ENCODE measurements around the gene ARHGAP4. TPM values are rescaled to one million over a fixed set of nuclear protein-coding genes. Genes with fewer than 3 reads are reported as not detected.

ARHGAP4 gene
- total RNA-seq, 4 donors from 2014 or later, result 10.9 to 26.0 (median 18.1) TPM

DNA sequence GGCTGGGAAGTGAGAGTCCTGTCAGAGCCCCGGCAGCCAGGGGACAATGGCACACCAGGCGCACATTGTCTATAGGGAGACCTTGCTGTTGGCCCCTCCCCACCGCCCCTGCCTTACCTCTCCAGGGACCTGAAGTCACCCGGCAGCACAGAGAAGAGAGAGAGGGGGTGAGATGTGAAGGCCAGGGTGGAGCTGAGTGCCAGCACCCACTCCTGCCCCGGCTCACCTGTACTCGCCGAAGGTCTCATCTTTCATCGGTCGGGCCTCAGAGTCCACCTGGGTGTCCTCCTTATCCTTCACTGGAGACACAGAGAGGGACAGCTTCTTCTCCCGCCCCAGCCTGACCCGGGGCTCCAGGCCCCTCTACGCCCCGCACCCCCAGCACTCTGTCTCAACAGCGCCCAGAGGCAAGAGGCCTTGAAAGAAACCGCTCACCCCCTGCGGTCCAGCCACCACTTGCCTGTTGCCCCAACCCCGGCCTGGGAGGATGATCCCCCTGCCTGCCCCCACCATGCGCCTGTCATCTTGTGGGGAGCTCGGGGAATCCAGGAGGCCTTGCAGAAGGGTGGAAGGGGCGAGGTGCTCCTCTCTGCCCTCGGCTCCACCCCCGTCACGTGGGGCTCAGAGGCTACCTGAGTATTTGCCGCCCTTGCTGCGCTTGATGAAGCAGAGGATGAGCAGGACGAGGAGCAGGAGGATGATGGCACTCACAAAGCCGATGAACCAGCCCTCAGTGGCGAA, 62.6 kb downstream of the ARHGAP4 start:
- Histone ChIP-seq H3K4me3 (no peak overlapping the region), H3K27me3 (no peaks in the 10 kb centered on the region), H3K4me1 (no peaks in the 10 kb centered on the region), H3K27ac (no peak overlapping the region), H3K36me3 (no peaks in the 10 kb centered on the region), H3K9me3 (no peaks in the 10 kb centered on the region)
- ATAC-seq, result no peak
- no CpG with 5 or more reads among the region's 28 CpGs for WGBS, 2 donors (ENCODE audit: low coverage in 1 of 2)
- TF ChIP-seq POLR2AphosphoS5 (IDR thresholded peaks at IDR 0.05) (no peak), POLR2A (IDR thresholded peaks at IDR 0.05) (no peak), EP300 (IDR thresholded peaks at IDR 0.05) (no peak)
- TF ChIP-seq, protein P1, sequence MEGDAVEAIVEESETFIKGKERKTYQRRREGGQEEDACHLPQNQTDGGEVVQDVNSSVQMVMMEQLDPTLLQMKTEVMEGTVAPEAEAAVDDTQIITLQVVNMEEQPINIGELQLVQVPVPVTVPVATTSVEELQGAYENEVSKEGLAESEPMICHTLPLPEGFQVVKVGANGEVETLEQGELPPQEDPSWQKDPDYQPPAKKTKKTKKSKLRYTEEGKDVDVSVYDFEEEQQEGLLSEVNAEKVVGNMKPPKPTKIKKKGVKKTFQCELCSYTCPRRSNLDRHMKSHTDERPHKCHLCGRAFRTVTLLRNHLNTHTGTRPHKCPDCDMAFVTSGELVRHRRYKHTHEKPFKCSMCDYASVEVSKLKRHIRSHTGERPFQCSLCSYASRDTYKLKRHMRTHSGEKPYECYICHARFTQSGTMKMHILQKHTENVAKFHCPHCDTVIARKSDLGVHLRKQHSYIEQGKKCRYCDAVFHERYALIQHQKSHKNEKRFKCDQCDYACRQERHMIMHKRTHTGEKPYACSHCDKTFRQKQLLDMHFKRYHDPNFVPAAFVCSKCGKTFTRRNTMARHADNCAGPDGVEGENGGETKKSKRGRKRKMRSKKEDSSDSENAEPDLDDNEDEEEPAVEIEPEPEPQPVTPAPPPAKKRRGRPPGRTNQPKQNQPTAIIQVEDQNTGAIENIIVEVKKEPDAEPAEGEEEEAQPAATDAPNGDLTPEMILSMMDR (IDR thresholded peaks at IDR 0.05), result no peak

GRCh38 chrX:153862369-153863250, 63.5 kb downstream of the ARHGAP4 start:
- no peaks in the 10 kb centered on the region for H3K27me3 ChIP-seq
- TF ChIP-seq EP300 (IDR thresholded peaks at IDR 0.05) (no peak), POLR2A (IDR thresholded peaks at IDR 0.05) (no peak), POLR2AphosphoS5 (IDR thresholded peaks at IDR 0.05) (no peak)
- TF ChIP-seq, protein P1 (IDR thresholded peaks at IDR 0.05), result no peak
- H3K4me1 ChIP-seq, result no peaks in the 10 kb centered on the region
- H3K4me3 ChIP-seq, result no peak overlapping the region
- no peak overlapping the region for H3K27ac ChIP-seq
- WGBS, 2 donors (ENCODE audit: low coverage in 1 of 2), result no CpG with 5 or more reads among the region's 22 CpGs
- ATAC-seq, result no peak
- H3K36me3 ChIP-seq, result no peaks in the 10 kb centered on the region
- H3K9me3 ChIP-seq, result no peaks in the 10 kb centered on the region

- TF ChIP-seq POLR2AphosphoS5 (IDR thresholded peaks at IDR 0.05) (no peak), POLR2A (IDR thresholded peaks at IDR 0.05) (no peak), EP300 (IDR thresholded peaks at IDR 0.05) (no peak)
- TF ChIP-seq, protein P1 (IDR thresholded peaks at IDR 0.05), result no peak
- no peak for ATAC-seq
- 33 to 84% methylated on average over 1 to 11 of the region's 21 CpGs for WGBS, 2 donors (ENCODE audit: low coverage in 1 of 2)
- H3K9me3 ChIP-seq, result no peaks in the 10 kb centered on the region
- no peak overlapping the region for H3K27ac ChIP-seq
- H3K4me3 ChIP-seq, result no peak overlapping the region
- no peaks in the 10 kb centered on the region for H3K36me3 ChIP-seq
- no peaks in the 10 kb centered on the region for H3K27me3 ChIP-seq
- H3K4me1 ChIP-seq, result no peaks in the 10 kb centered on the region
Observed at GRCh38 chrX:153861733-153862310, 64.2 kb downstream of the ARHGAP4 start.

- no peaks in the 10 kb centered on the region for H3K36me3 ChIP-seq
- TF ChIP-seq POLR2AphosphoS5 (IDR thresholded peaks at IDR 0.05) (no peak), EP300 (IDR thresholded peaks at IDR 0.05) (no peak), POLR2A (IDR thresholded peaks at IDR 0.05) (no peak)
- TF ChIP-seq, protein P1 (IDR thresholded peaks at IDR 0.05), result no peak
- H3K27me3 ChIP-seq, result no peaks in the 10 kb centered on the region
- no peaks in the 10 kb centered on the region for H3K9me3 ChIP-seq
- H3K4me3 ChIP-seq, result no peak overlapping the region
- no peak for ATAC-seq
- H3K27ac ChIP-seq, result no peak overlapping the region
- no peaks in the 10 kb centered on the region for H3K4me1 ChIP-seq
- WGBS, 2 donors (ENCODE audit: low coverage in 1 of 2), result 80 to 90% methylated on average over 2 to 7 of the region's 10 CpGs
Observed at GRCh38 chrX:153861151-153861550, 64.9 kb downstream of the ARHGAP4 start.

Other genes with a start within 250 kb of the ARHGAP4 start
- gene SLC6A8, start 238.3 kb downstream of the ARHGAP4 start, total RNA-seq, result 10 to 100 TPM; 25.3 to 86.6 (median 37.9) TPM
- 100 to 1,000 TPM in 2 of 4 donors, 10 to 100 TPM in 2; 76.1 to 125 (median 104) TPM for gene BCAP31, start 201.9 kb downstream of the ARHGAP4 start, total RNA-seq
- gene ABCD1, start 201.4 kb downstream of the ARHGAP4 start, total RNA-seq, result 10 to 100 TPM; 14.4 to 38.8 (median 22.0) TPM
- gene PLXNB3, start 162.0 kb downstream of the ARHGAP4 start, total RNA-seq, result 10 to 100 TPM in 3 of 4 donors, 1 to 10 TPM in 1; 9.2 to 19.2 (median 16.8) TPM
- gene SRPK3, start 145.2 kb downstream of the ARHGAP4 start, total RNA-seq, result 1 to 10 TPM in 3 of 4 donors, not detected in 1; 3.0 to 4.7 (median 4.4) TPM
- 100 to 1,000 TPM in 1 of 4 donors, 10 to 100 TPM in 3; 55.5 to 104 (median 59.7) TPM for gene IDH3G, start 131.9 kb downstream of the ARHGAP4 start, total RNA-seq
- 100 to 1,000 TPM in 2 of 4 donors, 10 to 100 TPM in 2; 75.8 to 126 (median 110) TPM for gene SSR4, start 131.6 kb downstream of the ARHGAP4 start, total RNA-seq
- gene PDZD4, start 95.7 kb downstream of the ARHGAP4 start, total RNA-seq, result 10 to 100 TPM; 10.6 to 48.5 (median 26.4) TPM
- gene L1CAM, start 40.1 kb downstream of the ARHGAP4 start, total RNA-seq, result 10 to 100 TPM; 16.2 to 53.3 (median 26.7) TPM
- gene AVPR2, start 21.6 kb downstream of the ARHGAP4 start, total RNA-seq, result 1 to 10 TPM in 3 of 4 donors, under 1 TPM in 1; 0.81 to 7.9 (median 3.8) TPM
- 100 to 1,000 TPM in 1 of 4 donors, 10 to 100 TPM in 3; 68.3 to 103 (median 89.2) TPM for gene NAA10, start 8.8 kb upstream of the ARHGAP4 start, total RNA-seq
- 10 to 100 TPM in 3 of 4 donors, 1 to 10 TPM in 1; 8.1 to 15.0 (median 12.5) TPM for gene RENBP, start 18.4 kb upstream of the ARHGAP4 start, total RNA-seq
- gene HCFC1, start 45.6 kb upstream of the ARHGAP4 start, total RNA-seq, result 10 to 100 TPM; 32.9 to 94.4 (median 43.1) TPM
- 1 to 10 TPM; 1.5 to 9.5 (median 5.4) TPM for gene TMEM187, start 46.5 kb upstream of the ARHGAP4 start, total RNA-seq
- 10 to 100 TPM; 33.0 to 84.7 (median 41.6) TPM for gene IRAK1, start 93.6 kb upstream of the ARHGAP4 start, total RNA-seq
- gene MECP2, start 171.5 kb upstream of the ARHGAP4 start, total RNA-seq, result 10 to 100 TPM; 65.1 to 87.8 (median 82.5) TPM
- not detected for gene OPN1LW, start 218.0 kb upstream of the ARHGAP4 start, total RNA-seq